Upper lobe of right lung (tissue), 1 donor: ENCODE measurements around the gene RAD51B. TPM values are rescaled to one million over a fixed set of nuclear protein-coding genes. Genes with fewer than 3 reads are reported as not detected.

ENCODE experiments used
- ATAC-seq: fragments of 200-7000 bp; cut with Tn5 transposase; one replicate; pipeline ENCODE4 v1.9.1; 2020; ENCODE audit warnings: mild to moderate bottlenecking, moderate library complexity
- DNase-seq: peaks from one replicate; pipeline ENCODE4 v3.0.0-alpha.2; 2020
- H3K27ac ChIP-seq: fragments of 200-600 bp; one replicate; pipeline ENCODE4 v1.8.0; 2022
- H3K27me3 ChIP-seq: fragments of 200-600 bp; one replicate; pipeline ENCODE4 v1.8.0; 2022; ENCODE audit warnings: mild to moderate bottlenecking
- H3K36me3 ChIP-seq: fragments of 200-600 bp; one replicate; pipeline ENCODE4 v1.8.0; 2022
- H3K4me1 ChIP-seq: fragments of 200-600 bp; one replicate; pipeline ENCODE4 v1.8.0; 2022
- H3K4me3 ChIP-seq: fragments of 200-600 bp; one replicate; pipeline ENCODE4 v1.8.0; 2022; ENCODE audit warnings: mild to moderate bottlenecking
- H3K9me3 ChIP-seq: fragments of 200-600 bp; one replicate; pipeline ENCODE4 v1.8.0; 2022
- intact Hi-C: fragments of 100-400 bp; cut with DNase I; formaldehyde crosslinking; loops from one replicate; pipeline ENCODE4 v1.11.0; 2022
- total RNA-seq: library from RNA; stranded (reverse); fragmentation: NEBNext Ultra II Directional; extraction: Animal tissue kit (Norgen Biotek cat#: 25700); gene quantifications from one replicate; pipeline ENCODE4 v1.2.1, GENCODE V29; 2021
- TF ChIP-seq, protein P1 (sequence below): fragments of 200-600 bp; IDR thresholded peaks from one replicate; pipeline ENCODE4 v1.8.0; 2022; ENCODE audit warnings: antibody characterized with exemption
- donor health status: DM: no; HTN: yes; CAD: no; lungs with severe emphysema.

The RAD51B gene
- total RNA-seq, 1 donor from 2014 or later, result 11.5 TPM

DNA sequence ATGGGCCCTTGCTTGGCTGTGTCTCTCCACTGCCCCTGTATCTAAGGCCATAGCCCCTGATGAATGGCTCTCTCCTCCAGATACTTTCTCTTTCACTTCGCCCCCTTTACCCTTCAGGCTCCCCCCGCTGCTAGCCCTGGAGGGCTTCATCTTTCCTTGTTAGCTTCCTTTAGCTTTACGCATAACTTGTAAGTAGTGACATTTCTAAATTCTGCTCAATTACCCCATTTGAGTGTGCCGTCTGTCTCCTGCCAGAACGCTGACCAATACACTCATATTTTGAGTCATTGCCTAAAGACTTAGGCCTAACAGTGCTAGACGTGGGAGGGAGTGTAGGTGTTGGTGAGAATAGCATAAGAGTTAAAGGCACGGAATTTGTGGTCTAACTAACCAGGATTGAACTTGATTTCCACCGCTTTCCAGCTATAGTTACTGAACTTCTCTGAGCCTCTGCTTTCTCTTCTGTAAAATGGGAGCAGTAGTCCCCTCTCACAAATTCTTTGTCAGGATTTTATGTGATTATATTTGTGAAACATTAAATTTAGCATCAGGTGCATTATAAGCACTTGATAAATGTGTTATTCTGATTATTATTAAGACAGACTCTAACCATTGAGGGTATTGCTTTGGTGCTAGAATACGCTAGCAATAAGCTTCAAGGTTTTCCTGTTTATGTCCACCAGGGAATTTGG is 844.0 kb downstream of the RAD51B start:
- Histone ChIP-seq H3K4me3 (no peak overlapping the region), H3K27me3 (no peaks in the 10 kb centered on the region), H3K36me3 (no peaks in the 10 kb centered on the region), H3K4me1 (peaks cover 45% of the 10 kb centered on the region), H3K27ac (peak overlapping the region; percentile 26), H3K9me3 (no peaks in the 10 kb centered on the region)
- intact Hi-C loops, result no loop called here
- DNase-seq (no peak), ATAC-seq (no peak)
- TF ChIP-seq, protein P1, sequence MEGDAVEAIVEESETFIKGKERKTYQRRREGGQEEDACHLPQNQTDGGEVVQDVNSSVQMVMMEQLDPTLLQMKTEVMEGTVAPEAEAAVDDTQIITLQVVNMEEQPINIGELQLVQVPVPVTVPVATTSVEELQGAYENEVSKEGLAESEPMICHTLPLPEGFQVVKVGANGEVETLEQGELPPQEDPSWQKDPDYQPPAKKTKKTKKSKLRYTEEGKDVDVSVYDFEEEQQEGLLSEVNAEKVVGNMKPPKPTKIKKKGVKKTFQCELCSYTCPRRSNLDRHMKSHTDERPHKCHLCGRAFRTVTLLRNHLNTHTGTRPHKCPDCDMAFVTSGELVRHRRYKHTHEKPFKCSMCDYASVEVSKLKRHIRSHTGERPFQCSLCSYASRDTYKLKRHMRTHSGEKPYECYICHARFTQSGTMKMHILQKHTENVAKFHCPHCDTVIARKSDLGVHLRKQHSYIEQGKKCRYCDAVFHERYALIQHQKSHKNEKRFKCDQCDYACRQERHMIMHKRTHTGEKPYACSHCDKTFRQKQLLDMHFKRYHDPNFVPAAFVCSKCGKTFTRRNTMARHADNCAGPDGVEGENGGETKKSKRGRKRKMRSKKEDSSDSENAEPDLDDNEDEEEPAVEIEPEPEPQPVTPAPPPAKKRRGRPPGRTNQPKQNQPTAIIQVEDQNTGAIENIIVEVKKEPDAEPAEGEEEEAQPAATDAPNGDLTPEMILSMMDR, result no peak

DNA sequence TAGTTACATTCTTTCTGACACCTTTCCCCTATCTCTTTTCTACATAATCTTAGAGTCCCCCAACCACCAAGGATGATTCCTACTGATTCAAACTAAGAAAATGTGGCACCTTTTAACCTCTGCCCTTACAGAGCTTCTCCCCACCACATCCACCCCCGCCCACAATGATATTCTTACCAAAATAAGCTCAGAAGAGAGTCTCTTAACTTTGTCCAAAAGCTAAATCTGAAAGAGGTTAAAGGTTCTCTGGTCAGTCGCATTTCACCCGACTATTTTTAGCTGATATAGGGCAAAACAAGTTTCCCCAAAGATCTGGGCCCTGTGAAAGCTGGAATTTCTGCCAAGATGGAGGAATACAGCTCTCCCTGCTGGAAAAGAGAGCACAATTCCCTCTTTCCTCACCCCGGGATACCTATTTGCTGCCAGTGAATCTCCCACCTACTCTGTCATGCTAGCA is 844.7 kb downstream of the RAD51B start:
- no peaks in the 10 kb centered on the region for H3K36me3 ChIP-seq
- TF ChIP-seq, protein P1, result no peak
- ATAC-seq (no peak), DNase-seq (no peak)
- H3K4me1 ChIP-seq, result peaks cover 44% of the 10 kb centered on the region
- intact Hi-C loops, result no loop called here
- H3K4me3 ChIP-seq, result no peak overlapping the region
- no peak overlapping the region for H3K27ac ChIP-seq
- H3K9me3 ChIP-seq, result no peaks in the 10 kb centered on the region
- H3K27me3 ChIP-seq, result no peaks in the 10 kb centered on the region

DNA sequence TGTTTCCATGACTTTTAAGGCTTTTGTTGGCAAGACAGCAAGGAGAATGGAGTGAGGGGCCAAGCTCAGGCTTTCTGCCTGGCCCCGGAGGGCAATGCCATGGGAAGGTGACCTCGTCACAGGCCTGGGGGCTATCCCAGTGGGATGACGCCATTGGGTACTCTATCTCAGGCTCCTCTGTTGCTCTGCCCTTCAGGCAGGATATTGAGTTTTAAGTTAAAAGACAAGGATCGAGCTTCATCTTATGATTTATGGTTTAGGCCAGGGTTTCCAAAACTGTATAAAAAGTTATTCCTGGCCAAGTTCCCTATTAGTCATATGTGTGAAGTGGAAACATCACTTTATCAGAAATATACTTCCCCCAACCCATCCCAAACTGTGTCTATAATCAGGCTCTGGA is 845.6 kb downstream of the RAD51B start:
- Histone ChIP-seq H3K27ac (peak overlapping the region; percentile 48), H3K36me3 (no peaks in the 10 kb centered on the region), H3K9me3 (no peaks in the 10 kb centered on the region), H3K27me3 (no peaks in the 10 kb centered on the region), H3K4me3 (no peak overlapping the region), H3K4me1 (peaks cover 47% of the 10 kb centered on the region)
- TF ChIP-seq, protein P1, result no peak
- intact Hi-C loops, result no loop called here
- ATAC-seq (no peak), DNase-seq (no peak)

DNA sequence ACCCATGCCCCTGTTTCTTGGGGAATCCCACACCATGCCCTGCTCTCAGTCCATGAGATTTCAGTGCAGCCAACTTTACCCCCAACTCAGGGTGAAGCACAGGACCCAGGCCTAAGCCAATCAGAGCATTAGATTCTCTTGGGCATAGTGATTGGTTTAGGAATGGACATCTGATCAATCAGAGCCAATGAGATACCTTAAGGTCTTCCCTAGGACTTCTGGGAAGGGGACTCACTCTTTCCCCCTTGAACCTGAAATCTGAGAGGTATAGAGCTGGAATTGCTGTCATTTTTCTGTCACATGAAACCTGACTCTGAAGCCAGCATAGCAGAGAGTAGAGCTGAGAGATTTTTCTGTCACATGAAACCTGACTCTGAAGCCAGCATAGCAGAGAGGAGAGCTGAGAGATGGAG is 846.2 kb downstream of the RAD51B start:
- H3K9me3 ChIP-seq, result no peaks in the 10 kb centered on the region
- no peak for DNase-seq
- H3K4me3 ChIP-seq, result no peak overlapping the region
- peak overlapping the region; percentile 48 for H3K27ac ChIP-seq
- no peaks in the 10 kb centered on the region for H3K36me3 ChIP-seq
- TF ChIP-seq, protein P1, result no peak
- H3K27me3 ChIP-seq, result no peaks in the 10 kb centered on the region
- intact Hi-C loops, result no loop called here
- H3K4me1 ChIP-seq, result peaks cover 49% of the 10 kb centered on the region
- ATAC-seq, result no peak

DNA sequence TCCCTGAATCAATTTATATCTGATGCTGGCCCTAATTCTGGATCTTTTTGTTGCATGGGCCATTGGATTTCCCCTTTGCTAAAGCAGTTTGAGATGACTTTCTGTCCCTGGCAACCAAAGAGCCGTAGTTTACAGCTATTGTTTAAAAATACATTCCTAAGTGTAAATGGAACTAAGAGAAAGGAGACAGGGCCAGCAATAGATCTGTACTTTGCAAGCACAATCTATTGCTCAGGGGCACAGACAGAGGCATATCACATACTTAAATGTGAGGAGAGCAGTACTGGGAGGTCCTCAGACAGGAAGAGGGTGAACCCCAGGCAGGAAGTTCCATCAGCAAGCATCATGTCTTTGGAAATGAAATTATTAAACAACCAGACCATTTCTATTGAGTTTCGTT is 846.7 kb downstream of the RAD51B start:
- ATAC-seq, result no peak
- TF ChIP-seq, protein P1, result no peak
- Histone ChIP-seq H3K27me3 (no peaks in the 10 kb centered on the region), H3K36me3 (no peaks in the 10 kb centered on the region), H3K9me3 (no peaks in the 10 kb centered on the region), H3K27ac (peak overlapping the region; percentile 48), H3K4me1 (peaks cover 50% of the 10 kb centered on the region), H3K4me3 (no peak overlapping the region)
- intact Hi-C loops, result no loop called here
- DNase-seq, result no peak
